H9 (cell line): ENCODE results near the gene WSB1. TPM values are rescaled to one million over a fixed set of nuclear protein-coding genes. Genes with fewer than 3 reads are reported as not detected.

Experiments
- DNase-seq: peaks from one replicate; pipeline ENCODE4 v3.0.0-alpha.2; 2017
- H2AFZ ChIP-seq: one replicate; pipeline ENCODE4 v1.6.1; 2013; ENCODE audit warnings: mild to moderate bottlenecking, low read length, control low read depth, moderate library complexity
- H2AK5ac ChIP-seq: 2 replicates; pipeline ENCODE4 v1.6.1; 2013; ENCODE audit warnings: low read length, control low read depth, mixed read lengths; ENCODE audit not compliant: insufficient read length
- H2BK120ac ChIP-seq: one replicate; pipeline ENCODE4 v1.6.1; 2013; ENCODE audit warnings: low read depth, mild to moderate bottlenecking, low read length, control low read depth, inconsistent platforms; ENCODE audit not compliant: poor library complexity, severe bottlenecking
- H2BK12ac ChIP-seq: 2 replicates; pipeline ENCODE4 v1.6.1; 2013; ENCODE audit warnings: low read length, control low read depth, mixed read lengths, low read depth; ENCODE audit not compliant: insufficient read length
- H2BK15ac ChIP-seq: 2 replicates; pipeline ENCODE4 v1.6.1; 2013; ENCODE audit warnings: low read depth, low read length, control low read depth
- H2BK20ac ChIP-seq: one replicate; pipeline ENCODE4 v1.6.1; 2013; ENCODE audit warnings: low read depth, mild to moderate bottlenecking, low read length, control low read depth, inconsistent platforms; ENCODE audit not compliant: poor library complexity, severe bottlenecking
- H2BK5ac ChIP-seq: 2 replicates; pipeline ENCODE4 v1.6.1; 2013; ENCODE audit warnings: low read length, control low read depth, mixed read lengths; ENCODE audit not compliant: insufficient read length
- H3K14ac ChIP-seq: 2 replicates; pipeline ENCODE4 v1.6.1; 2013; ENCODE audit warnings: low read length, control low read depth; ENCODE audit not compliant: insufficient read depth
- H3K18ac ChIP-seq: 2 replicates; pipeline ENCODE4 v1.6.1; 2013; ENCODE audit warnings: low read depth, mild to moderate bottlenecking, mixed read lengths, low read length, control low read depth; ENCODE audit not compliant: insufficient read length
- H3K23ac ChIP-seq: 2 replicates; pipeline ENCODE4 v1.6.1; 2013; ENCODE audit warnings: low read length, control low read depth, mixed read lengths, low read depth; ENCODE audit not compliant: insufficient read length
- H3K23me2 ChIP-seq: 2 replicates; pipeline ENCODE4 v1.6.1; 2013; ENCODE audit warnings: low read depth, mild to moderate bottlenecking, mixed read lengths, low read length, control low read depth; ENCODE audit not compliant: insufficient read length, poor library complexity, severe bottlenecking
- H3K27ac ChIP-seq: 2 replicates; pipeline ENCODE4 v1.5.1; 2013; ENCODE audit warnings: low read length, control low read depth, mixed read lengths, low read depth; ENCODE audit not compliant: insufficient read length
- H3K27me3 ChIP-seq: 2 replicates; pipeline ENCODE4 v1.6.1; 2013; ENCODE audit warnings: low read length, control low read depth, inconsistent platforms; ENCODE audit not compliant: insufficient read depth
- H3K4ac ChIP-seq: 2 replicates; pipeline ENCODE4 v1.6.1; 2013; ENCODE audit warnings: low read depth, mild to moderate bottlenecking, control low read depth, inconsistent platforms, low read length, moderate library complexity
- H3K4me1 ChIP-seq: 2 replicates; pipeline ENCODE4 v1.6.1; 2013; ENCODE audit warnings: low read length, control low read depth, inconsistent platforms; ENCODE audit not compliant: insufficient read depth
- H3K4me2 ChIP-seq: 2 replicates; pipeline ENCODE4 v1.6.1; 2013; ENCODE audit warnings: low read length, control low read depth, mixed read lengths; ENCODE audit not compliant: insufficient read length, insufficient read depth
- H3K56ac ChIP-seq: 2 replicates; pipeline ENCODE4 v1.6.1; 2013; ENCODE audit warnings: low read depth, mild to moderate bottlenecking, mixed read lengths, low read length, control low read depth; ENCODE audit not compliant: insufficient read length
- H3K79me1 ChIP-seq: 2 replicates; pipeline ENCODE4 v1.6.1; 2013; ENCODE audit warnings: low read depth, mild to moderate bottlenecking, moderate library complexity, low read length, control low read depth, inconsistent platforms; ENCODE audit not compliant: insufficient read depth, poor library complexity, severe bottlenecking
- H3K79me2 ChIP-seq: 2 replicates; pipeline ENCODE4 v1.6.1; 2013; ENCODE audit warnings: low read length, control low read depth, inconsistent platforms; ENCODE audit not compliant: insufficient read depth
- H3K9ac ChIP-seq: 2 replicates; pipeline ENCODE4 v1.6.1; 2013; ENCODE audit warnings: low read length, control low read depth, mixed read lengths; ENCODE audit not compliant: insufficient read length; ENCODE audit errors: extremely low read depth
- H3K9me3 ChIP-seq: one replicate; pipeline ENCODE4 v1.6.1; 2013; ENCODE audit warnings: low read depth, low read length, inconsistent platforms; ENCODE audit not compliant: control insufficient read depth
- H3T11ph ChIP-seq: one replicate; pipeline ENCODE4 v1.6.1; 2013; ENCODE audit warnings: mild to moderate bottlenecking, low read length, control low read depth, inconsistent platforms
- H4K20me1 ChIP-seq: one replicate; pipeline ENCODE4 v1.6.1; 2013; ENCODE audit not compliant: control insufficient read depth, insufficient read length, insufficient read depth
- H4K5ac ChIP-seq: 2 replicates; pipeline ENCODE4 v1.6.1; 2013; ENCODE audit warnings: low read depth, mild to moderate bottlenecking, mixed read lengths, low read length, control low read depth; ENCODE audit not compliant: insufficient read length
- H4K8ac ChIP-seq: replicated peaks from 2 replicates; pipeline ENCODE4 v1.6.1; 2013; ENCODE audit warnings: low read length, control low read depth, mixed read lengths, low read depth; ENCODE audit not compliant: insufficient read length
- H4K91ac ChIP-seq: 2 replicates; pipeline ENCODE4 v1.6.1; 2013; ENCODE audit warnings: low read depth, mild to moderate bottlenecking, moderate library complexity, mixed read lengths, low read length, control low read depth; ENCODE audit not compliant: insufficient read length
- H3K27ac Mint-ChIP-seq, 3 experiments: 2 replicates in 2 of 3; 3 replicates in 1 of 3; pipeline ENCODE4 v1.8.0; 2020 to 2021; ENCODE audit warnings: mixed read lengths in 3 of 3, mild to moderate bottlenecking in 1 of 3, moderate library complexity in 1 of 3
- H3K27me3 Mint-ChIP-seq: 2 replicates; pipeline ENCODE4 v1.8.0; 2021; ENCODE audit warnings: low read depth, mild to moderate bottlenecking, moderate library complexity, mixed read lengths
- H3K36me3 Mint-ChIP-seq, 3 experiments: 2 replicates in 2 of 3; 3 replicates in 1 of 3; pipeline ENCODE4 v1.8.0; 2020 to 2021; ENCODE audit warnings: low read depth in 3 of 3, mixed read lengths in 3 of 3; ENCODE audit not compliant: insufficient read depth in 1 of 3
- H3K4me1 Mint-ChIP-seq, 2 experiments: 2 replicates each; pipeline ENCODE4 v1.8.0; 2020; ENCODE audit warnings: mixed read lengths in 2 of 2
- H3K4me3 Mint-ChIP-seq, 2 experiments: 2 replicates in 1 of 2; 3 replicates in 1 of 2; pipeline ENCODE4 v1.8.0; 2020 to 2021; ENCODE audit warnings: mild to moderate bottlenecking in 2 of 2, mixed read lengths in 2 of 2, moderate library complexity in 1 of 2
- H3K9me3 Mint-ChIP-seq, 2 experiments: 2 replicates in 1 of 2; 3 replicates in 1 of 2; pipeline ENCODE4 v1.8.0; 2020; ENCODE audit warnings: mild to moderate bottlenecking in 2 of 2, mixed read lengths in 2 of 2, moderate library complexity in 1 of 2
- CTCF ChIP-seq: fragments of 200-600 bp; sonication (generic); conservative IDR thresholded peaks from 3 replicates; pipeline ENCODE4 v1.8.0; 2021; ENCODE audit warnings: antibody characterized with exemption, mild to moderate bottlenecking
- WGBS: extraction: QIAGEN DNeasy Blood & Tissue Kit; methylation state at CpG from one replicate; pipeline ENCODE4 v1.1.7; 2013; ENCODE audit warnings: missing lambda C conversion rate, low lambda C conversion rate, mixed read lengths; ENCODE audit not compliant: insufficient read length; ENCODE audit errors: extremely low coverage; 5-methylcytosine and 5-hydroxymethylcytosine counted together
- total RNA-seq: library from RNA; stranded (reverse); gene quantifications from 2 replicates; pipeline ENCODE4 v1.2.1, GENCODE V29; 2021

WSB1 gene
- total RNA-seq, 1 experiment from 2014 or later: 187 TPM

- H2BK15ac ChIP-seq: no peak overlapping the region
- Mint-ChIP-seq H3K27ac (no peak overlapping the region), H3K4me3 (no peak overlapping the region; a peak in 1 of 5 replicates), H3K9me3 (no peaks in the 10 kb centered on the region), H3K27me3 (no peaks in the 10 kb centered on the region), H3K36me3 (no peaks in the 10 kb centered on the region), H3K4me1 (peaks cover 1 to 2% of the 10 kb centered on the region in 2 experiments)
- H2AFZ ChIP-seq: no peak overlapping the region
- no peak overlapping the region for H3K9ac ChIP-seq
- no peak overlapping the region for H3K4ac ChIP-seq
- H2BK12ac ChIP-seq: no peak overlapping the region
- no peak overlapping the region for H3K56ac ChIP-seq
- no peak for DNase-seq
- no peak overlapping the region for H3K23ac ChIP-seq
- no peak overlapping the region for H2BK20ac ChIP-seq
- no peak overlapping the region for H3K27ac ChIP-seq
- H4K91ac ChIP-seq: no peak overlapping the region
- no peaks in the 10 kb centered on the region for H3K9me3 ChIP-seq
- H3K14ac ChIP-seq: no peak overlapping the region
- H3K18ac ChIP-seq: no peak overlapping the region
- H4K20me1 ChIP-seq: no peaks in the 10 kb centered on the region
- H3K79me2 ChIP-seq: no peaks in the 10 kb centered on the region
- H4K5ac ChIP-seq: no peak overlapping the region
- no peak overlapping the region for H2BK120ac ChIP-seq
- no peaks in the 10 kb centered on the region for H3K4me1 ChIP-seq
- no peak overlapping the region for H3K4me2 ChIP-seq
- H2BK5ac ChIP-seq: no peak overlapping the region
- no peak overlapping the region for H4K8ac ChIP-seq
- no peaks in the 10 kb centered on the region for H3K79me1 ChIP-seq
- no peaks in the 10 kb centered on the region for H3K27me3 ChIP-seq
- WGBS: no CpG with 5 or more reads among the region's 2 CpGs
- H3K23me2 ChIP-seq: no peaks in the 10 kb centered on the region
- no peak for TF ChIP-seq CTCF
- no peak overlapping the region for H3T11ph ChIP-seq
- no peak overlapping the region for H2AK5ac ChIP-seq
Measured at GRCh38 chr17:27288183-27288582, 5.7 kb upstream of the WSB1 start.
